NCI-H82 (cell line): ENCODE results near the gene MYH6.
"Not testable (repeated sequence)": the region's sequence is repeated elsewhere in the genome, so short reads cannot be mapped to it uniquely, and the experiment has no call there.

ENCODE experiments used
- DNase-seq: peaks from one replicate; lab custom pipeline; 2025; lab: John Stamatoyannopoulos, UW

Gene MYH6

DNA sequence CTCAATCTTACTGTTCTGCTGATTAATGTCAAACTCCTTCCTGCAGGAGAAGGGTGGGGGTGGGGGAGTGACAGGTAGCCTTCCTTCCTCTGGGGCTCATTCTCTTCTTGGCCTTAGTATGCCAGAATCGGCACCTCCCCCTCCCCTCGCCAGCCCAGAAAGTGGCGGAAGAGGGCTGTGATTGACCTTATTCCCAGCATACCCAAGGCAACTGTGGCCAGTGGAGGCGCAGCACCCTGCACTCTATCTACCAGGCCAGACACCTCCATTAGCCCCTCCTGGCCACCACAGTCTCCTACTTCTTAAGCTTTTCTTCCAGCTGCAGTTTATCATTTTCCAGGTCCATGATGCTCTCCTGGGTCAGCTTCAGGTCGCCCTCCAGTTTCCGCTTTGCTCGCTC, 15.5 kb downstream of the MYH6 start:
- DNase-seq, result no peak

DNA sequence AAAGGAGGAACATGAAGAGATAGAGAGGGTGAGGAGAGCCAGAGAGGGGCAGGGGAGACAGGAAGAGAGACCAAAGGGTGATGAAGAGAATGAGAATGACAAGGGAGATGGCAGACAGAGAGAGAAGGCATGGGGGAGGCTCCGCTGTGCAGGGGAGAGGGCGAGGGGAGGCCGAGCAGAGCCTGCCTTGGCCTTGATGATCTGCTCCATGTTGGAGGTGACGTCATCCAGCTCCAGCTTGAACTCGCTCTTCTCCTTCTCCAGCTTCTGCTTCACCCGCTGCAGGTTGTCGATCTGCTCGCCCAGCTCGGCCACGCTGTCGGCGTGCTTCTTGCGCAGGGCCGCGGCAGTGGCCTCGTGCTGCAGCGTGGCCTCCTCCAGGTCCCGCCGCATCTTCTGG, 18.2 kb downstream of the MYH6 start:
- not testable (repeated sequence) for DNase-seq

DNA sequence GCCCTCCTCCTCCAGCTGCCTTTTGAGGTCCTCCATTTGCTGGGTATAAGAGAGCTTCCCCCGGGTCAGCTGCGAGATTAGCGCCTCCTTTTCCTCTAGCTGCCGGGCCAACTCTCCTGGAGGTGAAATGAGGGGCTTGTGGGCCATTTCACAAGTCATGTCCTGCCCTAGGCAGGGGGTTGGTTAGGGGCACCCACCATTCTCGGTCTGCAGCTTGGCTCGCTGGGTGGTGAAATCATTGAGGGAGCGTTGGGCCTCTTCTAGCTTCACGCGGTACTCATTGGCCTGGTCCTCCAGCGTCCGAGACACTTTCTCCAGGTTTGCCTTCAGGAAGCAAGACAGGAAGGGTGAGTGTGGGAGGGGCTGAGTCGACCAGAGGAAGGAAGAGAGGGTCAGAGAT, 18.7 kb downstream of the MYH6 start:
- DNase-seq, result no peak

DNA sequence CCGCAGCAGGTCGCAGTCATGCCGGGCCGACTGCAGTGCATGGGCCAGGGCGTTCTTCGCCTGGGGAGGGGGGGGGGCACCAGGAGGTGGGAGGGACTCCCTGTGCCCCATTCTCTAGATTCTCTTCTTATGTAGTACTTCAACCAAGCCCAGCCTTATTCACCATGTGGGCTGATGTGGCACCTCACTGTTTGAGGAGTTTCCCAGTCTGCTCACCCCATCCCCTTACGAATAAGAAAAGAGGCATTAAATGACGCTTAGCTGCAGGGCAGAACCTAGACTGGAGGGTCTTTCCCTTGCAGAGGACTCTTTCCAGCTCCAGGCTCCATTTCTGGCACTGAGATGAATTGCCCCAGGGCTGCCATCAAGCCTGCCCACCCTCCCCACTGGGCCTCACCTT, 19.1 kb downstream of the MYH6 start:
- no peak for DNase-seq

DNA sequence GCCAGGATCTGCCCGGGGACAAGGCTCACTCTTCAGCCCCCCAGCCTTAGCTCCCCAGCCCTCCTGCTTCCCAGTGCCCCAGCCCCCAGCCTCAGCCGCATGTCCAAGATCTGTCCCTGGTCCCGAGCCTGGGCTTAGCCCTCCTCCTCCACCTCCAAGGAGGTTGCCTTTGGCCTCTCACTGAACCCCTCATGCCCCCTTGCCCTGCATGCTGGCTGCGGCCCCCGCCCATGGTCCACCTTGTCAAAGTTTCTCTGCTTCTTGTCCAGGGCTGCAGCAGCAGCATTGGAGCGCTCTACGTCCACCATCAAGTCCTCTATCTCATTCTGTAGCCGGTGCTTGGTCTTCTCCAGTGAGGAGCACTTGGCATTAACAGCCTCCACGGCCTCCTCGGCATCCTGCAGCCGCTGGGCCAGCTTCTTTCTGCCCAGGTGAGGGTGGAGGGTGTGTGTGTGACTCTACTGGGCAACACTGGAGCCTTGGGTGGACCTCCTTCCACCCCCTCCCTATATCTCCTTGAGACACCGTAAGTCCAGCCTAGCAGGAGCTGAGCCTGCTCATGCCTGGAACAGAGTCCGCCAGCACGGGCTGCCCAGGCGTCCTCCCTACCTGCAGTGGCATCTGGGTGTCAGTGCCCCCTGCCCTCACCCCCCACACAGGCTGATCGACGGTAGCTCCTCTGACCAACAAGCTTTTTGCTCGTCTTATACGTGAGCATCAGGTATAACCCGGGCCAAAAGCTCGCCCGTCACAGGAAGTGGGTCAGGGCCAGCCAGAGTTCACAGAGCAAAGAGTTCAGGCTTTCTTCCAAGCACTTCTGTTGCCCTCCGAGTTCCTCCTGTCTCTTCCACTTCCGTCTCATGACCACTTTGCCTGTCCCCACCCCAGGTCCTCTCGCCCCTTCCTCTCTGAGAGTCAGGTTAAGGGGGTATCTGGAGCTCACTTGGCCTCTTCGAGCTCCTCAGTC, 19.9 kb downstream of the MYH6 start:
- no peak for DNase-seq

DNA sequence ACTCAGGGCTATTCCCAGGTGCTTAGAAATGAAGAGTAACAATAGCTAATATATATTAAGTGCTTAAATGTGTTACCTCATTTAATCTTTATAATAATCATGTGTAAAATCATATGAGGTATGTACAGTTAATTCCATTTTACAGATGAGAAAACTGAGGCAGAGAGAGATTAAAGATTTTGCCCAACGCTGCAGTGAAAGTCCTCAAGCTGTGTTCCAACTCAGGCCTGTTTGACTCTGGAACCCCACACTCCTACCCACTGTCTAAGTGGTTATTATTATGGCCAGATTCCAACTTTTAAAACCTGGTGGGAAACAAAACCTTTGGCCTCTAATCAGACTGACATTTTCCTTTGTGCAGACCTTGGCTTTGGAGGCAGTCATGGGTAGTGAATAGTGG, 21.1 kb downstream of the MYH6 start:
- no peak for DNase-seq

DNA sequence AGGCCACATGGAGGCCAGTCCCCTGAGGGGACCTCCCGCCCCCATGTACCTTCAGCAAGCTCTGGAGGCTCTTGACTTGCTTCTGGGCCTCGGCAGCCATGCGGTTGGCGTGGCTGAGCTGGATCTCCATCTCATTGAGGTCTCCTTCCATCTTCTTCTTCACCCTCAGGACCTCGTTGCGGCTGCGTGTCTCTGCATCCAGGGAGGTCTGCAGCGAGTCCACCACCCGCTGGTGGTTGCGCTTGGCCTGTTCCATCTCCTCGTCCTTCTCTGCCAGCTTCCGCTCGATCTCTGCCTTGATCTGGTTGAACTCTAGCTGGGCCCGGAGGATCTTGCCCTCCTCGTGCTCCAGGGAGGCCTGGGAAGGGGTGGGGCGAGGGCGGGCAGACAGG, 21.8 kb downstream of the MYH6 start:
- not testable (repeated sequence) for DNase-seq

DNA sequence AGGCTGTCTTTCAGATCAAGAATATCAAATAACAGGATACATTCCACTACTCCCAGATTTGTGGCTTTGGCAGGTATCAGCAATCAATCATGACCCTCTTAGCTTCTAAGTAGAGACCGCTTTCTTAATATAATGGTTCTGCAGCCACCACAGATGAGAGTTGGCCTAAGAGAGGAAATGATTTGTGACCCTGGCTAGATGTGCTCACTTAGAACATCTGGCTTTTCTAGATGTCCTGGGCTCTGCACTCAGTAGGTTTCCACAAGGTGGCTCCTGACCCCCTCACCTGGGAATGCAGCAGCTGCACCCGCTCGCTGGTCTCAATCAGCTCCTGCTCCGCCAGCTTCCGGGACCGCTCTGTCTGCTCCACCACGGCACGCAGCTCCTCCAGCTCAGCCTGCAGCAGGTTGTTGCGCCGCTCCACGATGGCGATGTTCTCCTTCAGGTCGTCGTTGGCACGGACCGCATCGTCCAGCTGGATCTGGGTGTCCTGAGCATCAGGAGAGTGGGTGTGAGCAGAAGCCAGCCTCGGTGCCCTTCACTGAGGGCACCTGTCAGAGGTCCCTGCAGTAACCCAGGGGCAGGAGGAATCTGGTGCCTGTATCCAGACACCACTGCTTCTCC, 22.3 kb downstream of the MYH6 start:
- DNase-seq, result no peak

DNA sequence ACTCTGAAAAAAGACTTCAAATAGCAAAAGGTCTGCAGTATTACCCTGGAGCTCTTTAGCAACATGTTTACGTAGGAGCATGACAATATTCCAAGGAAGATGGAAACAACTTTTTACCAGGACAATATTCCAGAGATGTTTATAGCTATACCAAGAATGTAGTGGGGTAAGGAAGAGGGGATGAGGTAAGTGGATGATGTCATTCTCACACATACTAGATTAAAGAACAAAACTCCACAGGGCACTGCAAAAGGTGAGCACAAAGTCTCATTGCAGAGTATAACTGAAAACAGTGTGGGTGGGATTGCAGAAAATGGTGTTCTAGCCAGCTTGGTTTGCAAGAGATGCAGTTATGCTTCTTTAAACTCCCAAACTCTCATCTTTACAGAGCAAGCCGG, 22.8 kb downstream of the MYH6 start:
- no peak for DNase-seq

DNA sequence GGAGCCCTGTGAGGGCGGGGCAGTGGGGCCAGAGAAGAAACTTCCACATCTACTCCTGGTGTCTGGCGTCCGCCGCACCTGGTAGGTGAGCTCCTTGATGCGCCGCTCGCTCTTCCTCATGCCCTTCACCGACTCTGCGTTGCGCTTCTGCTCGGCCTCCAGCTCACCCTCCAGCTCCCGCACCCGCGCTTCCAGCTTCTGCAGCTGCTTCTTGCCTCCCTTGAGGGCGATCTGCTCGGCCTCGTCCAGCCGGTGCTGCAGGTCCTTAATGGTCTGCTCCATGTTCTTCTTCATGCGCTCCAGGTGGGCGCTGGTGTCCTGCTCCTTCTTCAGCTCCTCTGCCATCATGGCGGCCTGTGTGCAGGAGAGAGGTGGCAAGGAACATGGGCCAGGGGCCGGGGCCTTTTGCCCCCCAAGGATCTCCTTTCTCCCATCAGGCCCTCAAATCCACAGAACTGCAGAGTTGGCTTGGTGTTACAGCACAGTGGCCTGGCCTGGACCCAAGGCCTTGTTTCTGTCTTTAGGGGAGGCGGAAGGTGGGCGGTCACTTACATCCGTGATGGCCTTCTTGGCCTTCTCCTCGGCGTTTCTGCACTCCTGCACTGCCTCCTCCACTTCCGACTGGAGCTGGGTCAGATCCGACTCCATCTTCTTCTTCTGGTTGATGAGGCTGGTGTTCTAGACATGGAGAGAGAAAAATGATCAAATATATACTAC, 23.6 kb downstream of the MYH6 start:
- DNase-seq, result no peak

DNA sequence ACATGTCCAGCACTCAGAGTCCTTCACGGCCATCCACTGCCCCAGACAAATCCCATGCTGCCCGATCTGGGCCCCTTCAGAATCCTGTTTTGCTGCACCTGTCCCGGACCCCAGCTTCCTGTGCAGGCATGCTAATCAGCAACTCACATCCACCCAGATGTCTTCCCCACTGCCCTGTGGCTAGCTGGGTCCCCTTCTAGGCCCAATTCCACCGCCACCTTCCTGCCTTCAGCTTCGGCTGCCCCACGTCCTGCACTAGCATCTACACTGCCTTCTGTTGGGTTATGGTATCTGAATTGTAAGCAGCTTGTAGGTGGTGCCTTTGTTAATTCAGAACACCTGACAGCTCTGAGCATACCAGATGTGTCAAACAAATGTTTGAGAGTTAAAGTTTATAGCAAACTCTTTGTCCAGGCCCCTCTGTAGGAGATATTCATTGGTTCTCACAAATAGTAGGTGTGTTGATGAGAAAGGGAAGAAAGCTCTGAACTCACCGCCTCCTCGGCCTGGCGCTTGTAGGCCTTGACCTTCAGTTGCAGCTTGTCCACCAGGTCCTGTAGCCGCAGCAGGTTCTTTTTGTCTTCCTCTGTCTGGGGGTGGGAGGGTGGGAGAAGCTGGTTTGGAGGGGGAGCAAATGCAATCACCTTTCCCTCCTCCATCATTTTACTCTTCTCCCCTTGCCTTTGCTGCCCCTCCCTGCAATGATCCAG, 25.2 kb downstream of the MYH6 start:
- DNase-seq, result no peak

DNA sequence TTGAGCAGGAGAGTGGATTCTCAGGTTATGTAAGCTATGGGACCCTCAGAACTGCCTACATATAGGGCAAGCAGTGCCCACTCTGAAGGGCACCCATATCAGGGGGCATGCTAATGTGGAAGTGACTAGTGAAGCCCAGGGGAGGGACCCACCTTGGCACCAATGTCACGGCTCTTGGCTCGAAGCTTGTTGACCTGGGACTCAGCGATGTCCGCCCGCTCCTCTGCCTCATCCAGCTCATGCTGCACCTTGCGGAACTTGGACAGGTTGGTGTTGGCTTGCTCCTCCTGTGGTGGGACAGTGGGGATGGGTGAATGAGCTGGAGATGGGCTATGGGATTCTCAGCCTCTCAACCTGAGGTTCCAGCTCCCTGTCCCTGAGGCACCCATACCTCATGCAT, 25.8 kb downstream of the MYH6 start:
- DNase-seq, result no peak

DNA sequence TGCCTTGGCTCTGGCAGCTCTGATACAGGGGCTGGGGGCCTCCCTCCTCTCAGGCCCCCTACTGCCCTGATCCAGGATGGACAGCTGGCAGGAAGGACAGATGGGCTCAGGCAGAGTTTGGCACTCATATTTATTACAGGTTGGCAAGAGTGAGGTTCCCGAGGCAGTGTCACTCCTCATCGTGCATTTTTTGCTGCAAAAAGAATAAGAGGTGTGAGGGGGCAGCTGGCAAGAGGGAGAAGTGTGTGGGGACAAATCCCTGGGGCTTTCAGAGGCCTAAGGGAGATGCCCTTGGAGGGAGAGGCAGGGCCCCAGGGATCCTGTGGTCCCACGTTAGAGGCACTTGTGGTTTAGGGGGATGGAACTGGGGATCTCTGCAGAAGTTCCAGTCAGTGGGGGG, 26.2 kb downstream of the MYH6 start:
- no peak for DNase-seq

DNA sequence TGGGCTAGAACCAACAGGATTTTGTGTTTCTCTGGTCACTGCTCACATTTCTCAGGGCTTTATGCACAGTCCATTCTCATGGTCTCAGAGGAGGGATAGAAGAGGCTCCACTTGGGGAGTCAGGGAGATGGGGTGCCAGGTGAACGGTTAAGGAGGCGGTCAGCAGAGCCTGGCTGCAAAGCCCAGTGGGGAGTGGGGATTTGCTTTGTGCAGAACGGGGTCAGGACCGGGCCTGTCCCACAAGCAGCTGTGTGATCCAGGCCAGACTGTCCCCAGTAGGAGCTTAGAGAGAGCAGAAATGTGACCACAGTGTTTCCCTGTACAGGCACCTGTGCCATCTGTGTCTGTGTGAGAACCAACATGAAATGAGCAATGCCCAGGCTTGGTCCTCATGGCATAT, 27.1 kb downstream of the MYH6 start:
- no peak for DNase-seq

DNA sequence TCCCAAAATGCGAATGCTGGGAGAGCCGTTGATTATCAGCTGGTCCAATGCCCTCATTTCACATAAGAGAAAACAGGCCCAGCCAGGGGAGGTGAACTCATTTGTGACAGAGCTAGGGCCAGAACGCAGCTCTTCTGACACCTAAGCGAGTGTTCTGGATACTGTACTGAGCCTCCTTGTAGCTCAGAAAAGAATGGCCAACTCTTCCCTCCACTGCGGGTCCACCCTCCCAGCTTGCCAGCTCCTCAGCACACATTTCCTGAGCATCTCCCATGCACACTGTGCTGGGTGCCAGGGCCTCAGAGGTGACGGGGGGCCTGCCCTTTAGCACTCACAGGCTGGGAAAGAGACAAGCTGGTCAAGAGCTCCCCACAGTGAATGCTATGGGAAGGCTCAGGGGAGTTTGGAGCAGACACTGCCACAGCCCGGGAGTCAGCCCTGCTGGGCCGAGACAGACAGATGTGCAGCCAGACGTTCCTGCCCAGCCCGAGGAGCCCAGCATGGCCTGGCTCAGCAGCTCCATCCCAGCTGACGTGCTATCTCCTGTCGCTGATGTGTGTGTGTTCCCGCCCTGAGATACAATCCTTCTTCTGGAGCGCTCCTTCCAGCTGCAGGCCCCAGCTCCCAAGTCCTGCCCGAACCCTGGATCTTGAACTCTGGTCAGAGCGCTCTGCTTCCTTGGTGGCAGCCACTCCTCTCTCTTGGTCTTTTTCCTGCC, 27.7 kb downstream of the MYH6 start:
- DNase-seq, result no peak

DNA sequence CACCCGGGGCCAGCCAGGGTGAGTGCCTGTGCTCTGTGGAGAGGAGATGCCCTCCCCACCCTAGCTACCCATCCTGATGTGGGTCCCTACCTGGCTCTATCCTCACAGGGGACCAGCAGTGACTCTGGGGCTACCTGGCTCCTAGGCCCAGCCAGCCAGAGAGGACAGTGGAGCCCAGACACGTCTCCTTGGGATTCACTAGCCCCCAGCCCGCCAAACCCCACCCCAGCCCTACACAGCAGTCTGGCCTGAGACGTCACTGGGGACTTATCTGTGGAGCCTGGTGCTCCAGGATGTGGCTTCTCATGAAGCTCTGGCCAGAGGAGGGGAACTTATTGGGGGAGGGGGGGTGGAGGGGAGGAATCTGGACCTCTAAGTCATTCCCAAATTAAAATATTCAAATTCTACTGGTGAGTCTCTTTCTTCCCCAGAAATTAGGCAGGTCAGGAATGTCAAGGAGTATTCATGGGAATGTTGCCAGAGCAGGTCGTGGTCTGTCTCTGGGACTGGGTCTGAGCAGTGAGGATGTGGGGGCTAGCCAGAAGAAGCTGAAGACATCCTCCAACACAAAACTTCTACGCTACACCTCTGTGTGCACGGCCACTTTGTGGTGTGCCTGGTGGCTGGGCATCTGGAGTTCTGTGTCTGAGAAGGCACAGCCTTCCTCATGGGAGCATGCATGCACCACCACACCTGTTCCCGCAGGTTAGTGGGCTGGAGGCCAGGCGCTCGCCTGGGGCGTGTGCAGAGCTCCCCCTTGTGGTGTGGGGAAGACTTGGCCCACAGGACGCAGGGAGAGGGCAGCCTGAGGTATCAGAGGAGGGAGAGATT, 28.5 kb downstream of the MYH6 start:
- DNase-seq, result peak; percentile 98

DNA sequence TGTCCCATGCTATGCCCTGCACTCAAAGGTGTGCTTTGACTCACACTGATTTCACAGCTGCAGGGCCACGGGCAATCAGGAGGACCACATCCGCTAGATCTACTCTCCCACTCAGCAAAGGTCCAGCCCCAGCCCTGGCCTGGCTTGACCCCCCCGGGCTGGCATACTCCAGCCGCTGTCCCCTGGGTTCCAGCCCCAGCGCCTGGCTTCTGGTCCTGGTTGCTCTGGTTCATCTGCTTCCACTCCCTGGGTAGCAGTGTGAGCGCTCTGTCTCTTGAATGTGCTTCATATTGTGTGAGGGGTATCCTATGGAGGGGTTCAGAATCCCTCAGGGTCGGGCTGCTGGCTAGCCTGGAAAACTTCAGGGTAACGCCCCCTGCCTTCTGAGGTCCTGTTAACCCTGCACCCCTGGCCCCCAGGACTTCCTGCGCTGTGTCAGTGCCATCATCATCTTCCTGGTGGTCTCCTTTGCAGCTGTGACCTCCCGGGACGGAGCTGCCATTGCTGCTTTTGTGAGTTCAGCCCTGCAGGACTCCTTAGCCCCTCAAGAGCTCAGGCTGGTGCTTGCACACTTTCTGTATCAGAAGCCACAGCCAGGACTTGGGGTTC, 29.4 kb downstream of the MYH6 start:
- DNase-seq, result no peak

DNA sequence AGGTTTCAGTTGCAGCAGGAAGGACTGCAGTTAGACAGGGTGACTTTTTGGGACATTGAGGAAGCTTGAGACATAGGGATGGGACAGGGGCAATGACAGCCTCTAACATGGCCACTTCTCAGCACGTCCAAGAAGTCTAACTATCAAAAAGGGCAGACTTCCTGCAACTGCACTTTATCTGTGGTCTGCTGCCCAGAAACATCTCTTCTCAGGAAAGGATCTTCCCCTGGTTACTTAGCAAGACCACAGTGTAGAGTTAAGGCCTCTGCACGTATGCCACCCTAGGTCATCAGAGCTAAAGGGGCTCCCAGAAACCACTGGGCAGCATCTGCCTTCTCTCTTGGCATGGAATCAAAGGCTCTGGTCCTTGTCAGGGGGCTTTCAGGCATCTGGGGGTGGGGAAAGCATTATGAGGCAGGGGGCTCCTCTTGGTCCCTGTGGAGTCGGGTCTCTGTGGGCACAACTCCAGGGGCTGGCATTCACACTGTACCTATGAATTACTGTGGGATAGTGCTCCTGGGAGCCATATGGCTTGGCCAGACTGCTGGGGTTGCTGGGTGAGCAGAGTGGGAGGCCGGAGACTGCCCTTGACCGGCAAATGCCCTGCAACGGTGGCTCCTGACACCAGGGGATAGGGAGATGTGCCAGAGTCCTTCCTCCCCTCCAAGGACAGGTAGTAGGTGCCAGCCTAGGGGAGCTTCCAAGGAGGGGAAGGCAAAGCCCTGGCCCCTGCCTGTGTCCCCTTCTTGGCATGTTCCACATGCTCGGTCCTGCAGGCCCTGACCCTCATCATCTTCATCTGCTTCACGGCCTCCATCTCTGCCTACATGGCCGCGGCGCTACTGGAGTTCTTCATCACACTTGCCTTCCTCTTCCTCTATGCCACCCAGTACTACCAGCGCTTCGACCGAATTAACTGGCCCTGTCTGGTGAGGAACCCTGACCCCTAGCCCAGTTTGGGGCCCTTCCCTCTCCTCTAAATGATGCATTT, 30.2 kb downstream of the MYH6 start:
- no peak for DNase-seq

DNA sequence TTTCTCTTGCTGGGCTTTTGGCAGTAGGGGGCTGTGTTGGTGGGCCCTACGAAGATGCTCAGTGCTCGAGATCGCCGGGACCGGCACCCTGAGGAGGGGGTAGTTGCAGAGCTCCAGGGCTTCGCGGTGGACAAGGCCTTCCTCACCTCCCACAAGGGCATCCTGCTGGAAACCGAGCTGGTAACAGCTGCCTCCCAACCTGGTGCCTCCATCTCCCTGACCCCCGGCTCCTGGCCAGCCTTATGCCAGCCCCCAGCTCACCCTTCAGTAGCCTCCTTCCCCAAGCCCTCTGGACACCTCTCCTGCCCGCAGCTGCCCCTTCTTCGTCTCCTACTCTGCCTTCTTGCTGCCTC, 30.9 kb downstream of the MYH6 start:
- no peak for DNase-seq
